NCI-H128 (cell line): Measurements from ENCODE around the gene ACVR2A.

ENCODE experiments used
- DNase-seq: peaks from one replicate; lab custom pipeline; 2025; ENCODE audit not compliant: unreplicated experiment; lab: John Stamatoyannopoulos, UW

ACVR2A gene

GRCh38 chr2:147917161-147917560 is 72.3 kb downstream of the ACVR2A start:
- DNase-seq, result no peak

DNA sequence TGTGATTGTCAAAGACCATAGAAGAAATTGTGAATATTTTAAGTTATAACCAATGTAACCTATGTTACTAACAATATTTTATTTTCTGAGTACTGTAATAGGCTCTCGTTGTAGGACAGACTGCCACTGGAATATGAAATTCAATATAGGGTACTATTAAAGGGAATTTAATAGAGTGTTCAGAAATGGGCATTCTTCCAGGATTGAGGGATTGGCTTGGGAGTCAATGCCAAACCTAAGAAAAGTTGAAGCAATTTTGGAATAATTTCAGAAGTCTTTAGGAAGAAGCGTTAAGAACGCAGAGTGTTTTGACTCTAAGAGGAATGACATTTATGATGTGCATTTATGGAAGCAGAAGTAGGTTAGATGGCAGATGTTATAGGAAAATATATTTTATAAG is 79.0 kb downstream of the ACVR2A start:
- DNase-seq, result no peak

- DNase-seq, result no peak
Observed at GRCh38 chr2:147924647-147925046, 79.8 kb downstream of the ACVR2A start.

DNA sequence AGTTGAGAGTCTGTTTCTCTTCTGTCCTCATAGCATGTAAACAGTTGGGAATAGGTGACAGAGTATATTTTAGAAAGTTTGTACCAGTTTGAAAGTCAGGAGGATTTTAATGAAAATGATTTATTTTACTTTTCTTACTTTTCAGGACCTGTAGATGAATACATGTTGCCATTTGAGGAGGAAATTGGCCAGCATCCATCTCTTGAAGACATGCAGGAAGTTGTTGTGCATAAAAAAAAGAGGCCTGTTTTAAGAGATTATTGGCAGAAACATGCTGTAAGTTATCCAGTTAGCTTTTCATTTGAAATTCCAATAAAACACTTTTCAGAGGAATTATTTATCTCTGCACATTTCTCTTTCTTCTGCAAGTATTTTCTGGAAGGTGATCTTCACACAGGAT is 81.1 kb downstream of the ACVR2A start:
- no peak for DNase-seq

- DNase-seq, result no peak
Observed at GRCh38 chr2:147927053-147927588, 82.3 kb downstream of the ACVR2A start.

DNA sequence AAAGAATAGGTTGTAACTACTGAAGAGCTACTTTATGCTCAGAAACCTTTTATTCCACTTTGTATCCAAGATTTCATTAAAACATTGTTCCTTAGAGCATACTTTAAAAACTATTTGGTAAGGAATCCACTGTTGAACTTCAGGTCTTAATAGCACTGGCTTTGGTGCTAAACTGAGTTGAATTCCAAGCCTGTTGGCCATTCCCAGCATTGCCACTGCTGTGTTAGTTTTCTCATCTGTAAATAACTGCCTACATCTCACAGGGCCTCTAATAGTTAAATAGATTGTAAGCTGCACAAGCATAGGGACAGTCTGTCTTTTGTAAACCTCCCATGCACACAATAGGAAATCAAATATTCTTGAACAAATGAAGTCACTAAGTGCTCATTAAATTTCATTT is 89.1 kb downstream of the ACVR2A start:
- no peak for DNase-seq

GRCh38 chr2:147934881-147935620 is 90.2 kb downstream of the ACVR2A start:
- no peak for DNase-seq

DNA sequence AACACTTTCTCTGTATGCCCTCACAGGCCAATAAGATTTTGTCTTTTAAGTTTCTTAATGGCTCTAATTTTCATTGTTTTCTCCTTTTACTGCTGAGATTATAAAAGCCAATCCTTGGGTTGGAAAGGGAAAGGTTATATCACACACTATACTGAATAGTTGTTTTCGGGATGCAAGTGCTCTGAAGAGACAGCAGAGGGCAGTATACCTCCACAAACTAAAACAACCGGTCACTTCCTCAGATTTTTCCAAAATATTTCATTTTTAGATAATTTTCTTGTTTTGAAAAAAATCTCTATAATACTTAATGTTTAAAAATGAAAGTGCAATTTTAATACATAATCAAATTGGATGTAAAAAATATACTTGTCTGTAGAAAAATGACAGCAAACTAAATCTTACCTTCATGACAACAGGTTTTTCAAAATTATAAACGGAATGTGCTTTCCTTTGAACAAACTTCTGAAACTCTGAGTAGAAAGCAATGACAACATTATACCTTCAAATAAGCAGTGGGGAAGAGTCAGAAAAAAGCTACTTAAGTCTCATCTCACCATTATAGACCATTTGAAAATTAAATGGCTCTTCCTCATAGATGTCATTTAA is 93.0 kb downstream of the ACVR2A start:
- DNase-seq, result no peak

DNA sequence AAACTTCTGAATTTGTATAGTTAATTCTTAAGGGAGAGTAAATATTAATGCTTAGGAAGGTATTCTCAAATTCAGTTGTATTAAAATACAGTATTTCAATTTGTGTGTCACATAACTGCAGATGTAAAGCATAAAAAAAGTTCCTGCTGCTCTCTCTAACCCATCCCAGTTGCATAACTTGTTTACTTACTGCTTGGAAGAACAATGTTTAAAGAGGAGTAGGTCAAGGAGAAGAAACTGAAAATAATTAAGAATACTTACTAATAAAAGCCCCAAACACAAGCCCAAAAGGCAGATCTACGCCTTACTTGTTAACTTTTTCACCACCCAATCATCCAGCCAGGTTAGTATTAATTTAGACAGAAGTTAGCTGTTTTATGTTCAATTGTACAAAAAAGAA is 94.5 kb downstream of the ACVR2A start:
- DNase-seq, result no peak

DNA sequence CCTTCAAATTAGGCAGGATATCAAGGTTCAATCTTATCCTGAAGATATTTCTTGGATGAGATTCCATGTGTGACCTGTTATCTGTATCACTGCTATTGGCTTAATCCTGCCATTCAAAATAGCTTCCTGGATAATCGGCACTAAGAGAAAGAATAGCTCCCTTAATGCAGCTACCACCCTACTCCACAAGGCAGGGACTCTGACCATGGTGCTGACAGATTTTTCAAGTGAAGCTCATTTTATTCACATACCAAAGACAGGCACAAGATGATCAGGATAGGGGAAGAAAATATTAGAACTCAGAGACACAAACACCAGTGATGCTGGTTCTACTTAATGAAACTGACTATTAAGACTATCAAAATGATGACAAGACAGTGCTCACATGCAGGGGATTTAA is 100.8 kb downstream of the ACVR2A start:
- no peak for DNase-seq

DNA sequence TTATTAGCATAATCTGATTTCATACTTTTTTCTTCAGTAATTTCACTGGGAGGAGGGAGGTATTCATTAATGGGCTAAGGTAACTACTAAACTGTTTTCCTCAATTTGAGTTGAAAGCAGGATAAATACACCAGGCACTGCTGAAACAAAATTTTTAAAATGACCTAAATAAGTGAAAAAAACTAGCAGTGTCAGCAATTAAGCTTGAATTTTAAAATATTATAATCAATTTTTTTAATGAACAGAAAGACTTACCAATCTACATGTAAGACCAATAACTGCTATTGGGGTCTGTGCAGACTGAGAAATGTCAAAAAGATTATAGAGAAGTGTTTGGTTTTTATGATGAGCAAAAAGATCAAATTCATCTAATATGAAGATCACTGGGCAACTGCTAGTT is 107.3 kb downstream of the ACVR2A start:
- no peak for DNase-seq

- DNase-seq, result no peak
Observed at GRCh38 chr2:147968571-147968970, 123.7 kb downstream of the ACVR2A start.

DNA sequence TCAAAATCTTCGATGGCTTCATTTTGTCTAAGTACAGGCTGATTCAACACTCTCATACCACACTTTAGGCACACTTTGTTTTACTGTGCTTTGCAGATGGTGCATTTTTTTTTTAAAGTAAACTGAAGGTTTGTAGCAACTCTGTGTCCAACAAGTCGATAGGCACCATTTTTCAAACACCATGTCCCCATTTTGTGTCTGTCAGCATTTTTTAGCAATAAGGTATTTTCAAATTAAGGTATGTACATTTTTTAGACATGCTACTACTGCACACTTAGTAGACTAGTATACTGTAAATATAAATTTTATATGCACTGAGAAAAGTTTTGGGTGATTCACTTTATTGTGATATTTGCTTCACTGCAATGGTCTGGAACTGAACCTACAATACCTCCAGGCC is 131.3 kb downstream of the ACVR2A start:
- DNase-seq, result no peak

DNA sequence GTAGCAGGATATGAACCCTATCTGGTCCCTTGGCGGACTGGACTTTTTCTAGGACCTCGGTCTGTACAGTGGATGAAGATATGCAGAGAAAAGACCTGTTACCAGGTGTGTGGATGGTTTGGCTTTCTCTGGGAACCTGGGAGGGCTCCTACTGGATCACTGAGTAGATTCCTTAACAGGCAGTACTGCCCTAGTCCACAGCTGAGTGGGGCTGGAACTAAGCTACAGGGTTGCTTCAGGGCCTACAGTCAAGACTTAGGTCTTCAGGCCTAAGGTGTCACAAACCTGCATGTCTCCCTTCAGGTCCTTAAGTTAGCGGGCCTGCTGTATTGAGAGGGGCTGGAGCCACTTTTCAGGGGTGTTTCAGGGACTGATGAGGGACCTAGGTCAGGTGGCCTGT is 132.8 kb downstream of the ACVR2A start:
- DNase-seq, result no peak
